TTC549 (cell line): ENCODE results near the gene RAB11FIP5.
A peak's percentile ranks its signal among the peaks of the same experiment; 100 is the strongest.

Experiments used
- FAIRE-seq: peaks from 2 replicates; lab custom pipeline; 2012; peaks lifted over from hg19 to GRCh38; lab: Jason Lieb, UNC

RAB11FIP5 gene

DNA sequence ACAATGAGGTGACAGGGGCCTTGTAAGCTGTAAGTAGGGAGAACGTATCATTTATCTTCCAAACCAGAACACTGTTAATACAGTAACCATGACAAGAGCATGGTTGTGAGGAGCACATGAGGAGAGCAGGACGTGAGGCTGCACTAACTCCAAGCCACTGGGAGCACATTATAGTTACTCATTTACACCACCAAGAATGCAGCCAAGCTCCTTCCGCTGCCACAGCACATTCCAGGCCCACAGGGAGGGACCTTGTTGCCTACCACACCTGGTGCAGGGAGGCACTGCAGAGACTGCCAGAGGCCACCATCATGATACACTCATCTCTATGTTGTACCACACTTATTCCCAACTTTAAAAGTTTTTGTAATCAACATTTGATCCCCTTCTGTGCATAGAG, 27.8 kb downstream of the RAB11FIP5 start:
- FAIRE-seq: no peak

DNA sequence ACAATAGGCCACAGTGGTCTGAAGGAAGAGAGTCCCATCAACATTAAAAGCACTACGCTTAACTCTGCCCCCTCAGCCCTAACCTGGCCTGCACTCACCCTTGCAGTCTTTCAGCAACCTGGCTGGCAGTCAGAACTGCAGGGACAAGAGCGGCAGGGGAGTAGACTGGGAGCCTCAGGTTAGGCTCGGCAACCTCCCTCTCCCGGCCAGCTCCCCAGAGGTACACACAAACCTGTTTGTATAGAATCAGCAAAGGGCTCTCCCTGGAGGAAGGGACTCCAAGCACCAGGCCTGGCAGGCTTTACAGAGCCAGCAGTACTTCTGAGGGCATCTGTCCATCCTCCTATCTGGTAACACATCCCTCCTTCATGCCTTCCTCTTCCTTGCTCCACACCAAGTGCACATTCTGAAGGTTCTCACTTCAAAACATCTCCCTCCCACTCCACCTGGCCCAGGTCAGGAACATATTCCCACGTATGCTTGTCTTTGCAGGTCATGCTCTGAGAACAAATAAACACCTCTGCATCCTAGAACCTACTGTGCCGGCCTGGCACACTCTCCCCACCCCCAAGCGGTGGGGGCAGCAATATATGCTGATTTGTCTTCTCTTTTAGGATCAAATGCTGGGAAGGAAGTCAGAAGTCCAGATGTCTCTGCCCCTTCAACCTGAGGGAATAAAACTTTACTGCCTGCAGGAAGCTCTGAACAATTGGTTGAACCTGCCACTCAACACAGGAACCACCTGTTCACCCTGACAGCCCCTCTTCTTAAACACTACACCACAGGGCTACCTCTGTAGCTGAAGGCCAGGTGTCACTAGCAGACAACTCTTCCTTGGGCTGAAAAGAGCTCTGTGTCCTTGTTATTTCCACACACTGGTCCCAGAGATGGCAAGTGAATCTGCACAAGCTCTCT, 28.6 kb downstream of the RAB11FIP5 start:
- no peak for FAIRE-seq

DNA sequence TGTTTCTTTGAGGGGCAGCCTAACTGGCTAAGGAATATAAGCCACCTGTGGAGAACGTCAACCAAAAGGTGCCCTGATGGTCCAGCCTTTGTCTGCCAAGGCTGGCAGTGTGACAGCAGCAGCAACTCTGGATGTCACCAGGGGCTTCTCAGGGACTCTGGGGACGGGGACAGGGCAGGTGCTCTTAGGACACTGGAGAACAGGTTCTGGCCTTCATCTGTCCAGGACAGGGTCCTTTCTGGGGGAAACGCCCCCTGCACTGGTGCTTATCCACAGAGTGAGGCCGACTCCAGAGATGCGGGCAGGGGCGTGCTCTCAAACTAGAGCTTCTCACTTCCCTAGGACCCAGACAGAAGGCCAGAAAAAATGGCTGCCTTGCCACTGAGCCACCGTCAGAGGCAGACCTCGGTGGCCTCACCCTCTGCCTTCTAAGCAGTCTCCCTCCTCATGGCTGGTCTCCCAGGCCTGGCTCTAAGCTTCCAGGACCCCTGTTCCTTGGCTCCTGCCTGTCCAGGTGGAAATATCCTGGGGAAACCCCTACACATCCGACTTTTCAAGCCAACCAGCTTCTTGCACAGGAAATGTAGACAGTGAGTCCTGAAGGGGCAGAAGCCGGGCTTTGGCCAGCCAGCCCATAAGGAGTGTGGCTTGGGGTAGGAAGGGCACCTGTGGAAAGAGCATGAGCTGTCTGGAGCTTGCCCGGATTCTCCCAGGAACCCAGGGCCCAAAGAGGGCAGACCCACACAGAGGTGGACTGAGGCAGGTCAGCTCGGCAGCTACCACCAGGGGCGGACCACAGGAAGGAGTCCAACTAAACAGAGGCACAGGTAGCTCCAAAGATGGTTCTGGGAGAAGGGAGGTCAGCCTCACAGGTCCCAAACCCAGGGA, 30.0 kb downstream of the RAB11FIP5 start:
- no peak for FAIRE-seq

DNA sequence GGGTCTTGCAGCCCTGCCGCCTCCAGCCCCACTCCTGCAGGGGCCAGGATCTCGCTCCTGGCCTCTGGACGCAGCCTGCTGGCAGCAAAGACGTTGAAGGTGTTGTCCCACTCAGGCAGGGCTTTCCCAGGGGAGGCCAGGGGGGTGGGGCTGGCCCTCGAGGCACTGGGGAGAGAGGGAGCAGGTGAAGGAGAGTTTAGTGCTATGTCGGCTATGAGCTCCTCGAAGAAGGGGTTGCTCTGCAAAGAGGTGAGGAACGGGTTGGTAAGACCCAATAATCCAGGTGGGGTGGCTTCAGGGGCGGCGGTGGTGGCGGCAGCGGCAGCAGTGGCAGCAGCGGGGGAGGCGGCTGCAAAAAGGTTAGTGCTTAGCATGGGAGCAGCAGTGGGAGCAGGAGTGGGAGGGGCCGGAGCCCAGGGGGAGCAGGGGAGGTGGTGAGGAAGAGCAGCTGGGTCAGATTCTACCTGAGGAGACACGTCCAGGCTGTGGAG, 31.5 kb downstream of the RAB11FIP5 start:
- FAIRE-seq: no peak

DNA sequence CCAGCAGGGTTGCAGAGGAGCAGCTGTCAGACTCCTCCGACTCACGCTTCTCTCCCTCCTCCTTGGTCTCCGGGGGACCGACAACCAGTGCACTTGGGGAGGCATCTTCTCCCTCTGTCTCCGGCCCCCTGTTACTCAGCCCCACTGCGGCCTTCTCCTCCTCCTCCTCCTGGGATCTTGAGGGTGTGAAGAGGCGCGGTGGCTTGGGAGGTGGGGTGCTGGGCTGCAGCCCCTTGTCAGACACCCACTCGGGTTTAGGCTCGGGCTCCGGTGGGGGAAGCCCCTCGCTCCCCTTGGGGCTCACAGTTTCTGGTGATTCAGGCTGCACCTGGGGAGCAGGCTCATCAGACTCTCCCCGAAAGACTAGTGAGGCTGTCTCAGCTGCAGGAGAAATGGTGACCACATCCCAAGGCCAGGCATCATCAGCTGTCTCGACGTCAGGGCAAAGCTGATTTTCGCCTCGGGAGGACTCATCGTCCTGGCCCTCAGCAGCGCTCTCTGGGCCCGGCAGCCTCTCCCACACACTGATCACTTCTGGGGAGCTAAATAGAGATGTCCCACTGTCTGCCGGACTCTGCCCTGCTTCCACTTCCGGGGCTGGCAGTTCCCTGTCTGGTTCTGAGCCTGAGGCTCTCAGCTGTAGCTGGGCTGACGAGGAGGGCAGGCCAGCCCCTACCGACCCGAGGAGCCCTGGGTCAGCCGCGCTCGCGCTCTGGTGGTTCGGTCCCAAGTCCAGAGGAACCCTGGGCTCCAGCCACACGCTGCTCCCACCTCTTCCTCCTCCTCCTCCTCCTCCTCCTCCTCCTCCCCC, 32.2 kb downstream of the RAB11FIP5 start:
- FAIRE-seq: no peak

DNA sequence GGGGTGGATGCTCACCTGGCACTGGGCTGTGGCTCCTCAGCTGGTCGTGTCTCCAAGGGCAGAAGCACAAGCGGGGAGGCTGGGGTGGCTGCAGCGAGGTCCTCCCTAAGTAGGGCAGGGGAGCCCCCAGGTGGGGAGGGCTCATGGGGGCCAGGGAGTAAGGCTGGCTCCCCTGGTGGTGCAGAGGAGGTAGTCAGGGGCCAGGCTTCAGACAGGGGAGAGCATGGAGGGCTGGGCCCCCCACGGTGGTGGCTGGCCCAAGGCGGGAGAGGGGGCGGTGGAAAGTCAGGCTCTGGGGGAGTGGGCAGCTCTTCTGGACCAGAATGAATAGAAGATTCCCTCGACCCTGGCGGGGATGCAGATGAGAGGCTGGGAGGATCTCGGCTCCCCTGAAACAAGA, 33.1 kb downstream of the RAB11FIP5 start:
- no peak for FAIRE-seq

DNA sequence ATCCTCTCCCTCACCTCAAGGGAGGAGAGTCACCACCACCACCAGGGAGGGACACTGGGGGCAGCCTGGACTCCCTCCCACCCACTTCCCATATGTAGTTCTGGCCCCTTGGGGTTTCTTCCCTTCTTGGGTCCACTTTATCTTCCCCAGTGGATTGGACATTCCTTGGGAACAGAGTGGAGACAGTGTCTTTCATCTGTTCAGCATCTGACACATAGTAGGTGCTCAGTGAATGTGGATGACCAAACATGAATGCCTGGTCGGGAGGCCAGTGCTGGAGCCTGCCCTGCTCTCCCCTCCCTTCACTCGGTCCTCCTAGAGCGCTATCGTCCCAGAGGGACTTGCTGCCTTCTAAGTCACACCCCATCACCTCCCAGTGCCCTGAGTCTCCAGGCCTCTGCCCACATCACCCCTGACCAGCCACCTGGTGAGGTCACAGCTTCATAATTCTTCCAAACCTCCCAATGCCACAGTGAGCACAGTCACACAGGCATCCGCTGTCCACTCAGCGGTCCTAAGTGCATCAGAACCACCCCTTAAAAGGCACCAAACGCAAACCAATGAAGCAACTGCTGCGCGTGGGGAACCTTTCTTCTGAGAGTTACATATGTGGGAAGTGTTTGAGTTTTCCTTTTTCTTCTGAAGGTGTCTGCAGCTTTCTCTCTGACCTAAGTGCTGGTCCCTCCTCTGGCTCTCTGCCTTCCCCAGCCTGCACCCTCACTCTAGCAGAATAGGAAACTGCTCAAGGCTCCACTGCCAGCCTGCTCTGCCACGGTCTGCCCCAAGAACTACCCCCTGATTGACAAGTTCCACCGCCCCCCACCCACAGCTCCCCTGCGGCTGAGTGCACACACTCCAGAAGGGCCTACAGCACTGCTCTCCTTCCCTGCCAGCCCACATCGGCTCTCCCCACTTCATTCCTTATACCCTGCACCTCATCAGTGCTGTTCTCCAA, 34.0 kb downstream of the RAB11FIP5 start:
- FAIRE-seq: no peak

DNA sequence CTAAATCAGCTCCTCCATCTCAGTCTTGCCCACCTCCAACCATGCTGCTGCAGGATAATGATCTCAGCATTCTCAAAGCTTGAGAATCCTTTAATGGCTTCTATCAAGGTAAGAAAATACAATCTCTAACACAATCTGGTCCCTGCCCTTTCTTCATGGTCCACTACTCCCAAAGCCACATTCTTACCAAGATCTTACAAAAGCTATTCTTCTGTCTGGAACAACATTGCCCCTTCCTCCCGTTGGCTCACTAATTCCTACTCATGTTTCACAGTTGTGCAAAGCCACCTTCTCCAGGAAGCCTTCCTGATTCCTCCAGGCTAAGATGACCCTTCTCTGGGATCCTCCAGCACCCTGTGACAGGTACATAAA, 35.3 kb downstream of the RAB11FIP5 start:
- FAIRE-seq: no peak

DNA sequence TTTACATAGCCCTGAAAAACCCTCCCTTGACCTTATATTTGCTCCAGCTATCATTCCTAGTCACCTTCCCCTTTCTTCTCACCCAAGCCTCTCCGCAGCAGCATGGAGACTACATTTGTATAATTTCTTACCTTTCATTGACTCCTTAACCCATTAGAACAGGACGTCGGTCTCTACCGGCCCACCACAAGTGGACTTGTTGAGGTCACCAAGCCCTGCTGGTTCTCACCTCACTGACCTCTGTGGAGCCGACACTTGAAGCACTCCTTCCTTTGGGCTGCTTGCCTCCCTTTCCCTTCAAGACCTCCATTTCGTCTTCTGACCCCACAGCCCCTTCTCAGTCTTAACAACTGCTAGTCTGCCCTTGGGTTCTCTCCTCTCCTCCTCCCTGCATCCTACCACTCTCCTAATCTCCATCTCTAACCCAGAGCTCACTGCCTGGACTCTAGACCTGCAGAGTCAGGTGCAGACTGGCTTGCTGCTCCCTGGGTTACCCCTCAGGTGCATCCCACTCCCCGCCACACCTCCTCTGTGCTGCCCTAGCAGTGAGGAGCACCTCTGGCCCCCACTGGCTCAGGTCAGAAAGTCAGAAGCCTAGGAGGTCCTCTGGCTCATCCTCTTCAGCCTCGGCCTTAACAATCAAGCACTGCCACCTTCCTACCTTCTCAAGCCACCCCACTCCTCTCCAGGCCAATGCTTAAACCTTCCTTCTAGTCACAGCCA, 35.9 kb downstream of the RAB11FIP5 start:
- FAIRE-seq: no peak

DNA sequence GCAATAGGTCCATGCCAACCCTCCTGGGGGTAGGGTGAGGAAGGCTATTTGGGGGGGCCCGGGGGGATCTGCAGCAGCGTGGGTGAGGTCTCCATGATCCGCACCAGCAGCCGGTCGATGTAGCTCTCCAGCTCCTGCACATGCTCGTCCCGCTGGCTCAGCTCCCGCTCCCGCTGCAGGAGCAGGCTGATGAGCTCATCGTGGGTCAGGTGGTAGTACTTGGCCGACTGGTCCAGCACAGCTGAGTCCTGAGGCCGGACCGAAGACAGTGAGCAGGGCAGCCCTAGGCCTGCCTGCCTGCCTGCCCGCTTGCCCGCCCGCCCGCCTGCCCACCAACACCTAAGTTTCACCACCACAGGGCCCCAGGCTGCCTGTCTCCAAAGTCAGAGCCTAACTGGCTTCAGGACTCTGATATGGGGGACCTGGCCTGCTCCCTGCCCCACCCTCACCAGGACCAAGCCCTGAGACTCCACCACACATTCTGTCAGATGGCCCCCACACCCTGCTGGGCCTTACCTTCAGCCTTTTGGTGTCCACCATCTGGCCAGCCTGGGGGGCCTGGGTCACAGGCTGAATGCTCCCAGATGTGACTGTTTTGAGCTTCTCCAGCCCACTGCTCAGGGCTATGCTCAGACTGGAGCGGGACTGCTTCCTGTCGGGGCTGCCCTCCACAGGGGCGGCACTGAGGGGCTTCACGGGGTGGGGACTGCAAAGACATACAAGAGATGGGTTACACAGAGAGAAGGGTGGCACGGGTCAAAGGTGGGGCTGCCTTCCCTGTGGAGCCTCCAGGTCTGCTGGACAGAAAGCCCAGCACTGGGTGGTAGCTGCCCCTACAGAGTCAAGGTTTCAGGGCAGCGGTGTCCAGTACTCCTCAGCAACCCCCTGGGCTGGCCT, 37.0 kb downstream of the RAB11FIP5 start:
- FAIRE-seq: no peak

DNA sequence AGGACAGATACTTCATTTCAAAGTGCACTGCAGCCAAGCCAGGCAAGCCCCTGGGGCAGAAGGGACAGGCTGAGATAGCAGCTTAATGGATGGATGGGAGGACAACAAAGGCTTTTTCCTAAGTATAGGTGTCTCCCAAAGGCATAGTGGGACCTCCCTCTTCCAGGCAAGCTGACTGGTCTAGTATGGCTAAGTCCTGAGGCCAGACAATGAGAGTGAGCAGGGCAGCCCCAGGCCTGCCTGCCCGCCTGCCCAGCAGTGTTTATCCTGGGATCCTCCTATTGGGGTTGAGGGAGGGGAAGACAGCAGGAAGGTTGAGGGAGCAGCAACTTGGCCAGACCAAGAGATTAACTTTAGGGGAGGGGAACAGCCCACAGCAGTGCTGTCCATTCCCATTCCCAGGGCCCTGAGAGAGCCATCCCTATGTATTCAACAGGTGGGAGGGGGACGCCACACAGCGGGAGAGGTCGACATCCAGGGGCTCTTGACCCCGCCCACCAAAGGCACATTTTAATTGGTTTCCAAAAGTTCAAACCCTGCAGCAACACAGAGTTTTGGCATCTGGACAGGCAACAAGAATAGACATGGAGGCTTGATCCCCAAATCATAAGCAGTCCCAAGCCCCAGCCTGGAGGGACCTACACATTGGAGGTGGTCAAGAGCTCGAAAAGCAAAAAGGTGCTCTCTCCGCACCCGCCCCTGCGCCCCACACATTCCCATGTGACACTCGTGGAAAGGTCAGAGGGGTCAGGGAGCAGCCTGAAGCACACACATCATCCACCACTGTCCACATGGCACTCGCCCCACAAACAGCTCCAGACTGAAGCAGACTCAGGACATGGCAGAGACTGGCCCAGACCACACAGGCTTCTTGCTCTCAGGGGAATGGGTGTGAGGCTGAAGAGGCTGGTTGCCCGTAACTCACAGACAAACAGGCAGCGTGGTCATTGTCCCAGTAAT, 38.4 kb downstream of the RAB11FIP5 start:
- FAIRE-seq: no peak

DNA sequence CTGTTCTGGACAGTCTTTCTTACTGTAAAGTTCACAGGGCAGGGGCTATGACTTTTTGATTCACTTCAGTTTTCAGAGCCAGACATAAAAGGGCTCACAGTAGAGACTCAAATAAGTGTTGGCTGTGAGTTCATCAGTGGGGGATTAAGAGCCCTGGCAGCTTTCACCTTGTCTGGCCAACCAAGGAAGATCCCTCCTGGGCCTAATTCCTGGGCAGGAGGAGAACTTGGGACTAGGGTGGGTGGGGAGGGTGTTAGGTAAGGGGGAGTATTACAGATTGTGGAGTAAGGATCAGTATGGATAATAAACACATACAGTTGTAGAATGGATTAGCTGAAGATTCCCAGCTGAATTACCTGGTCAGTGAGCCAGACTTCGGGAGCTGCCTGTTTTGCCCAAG, 40.3 kb downstream of the RAB11FIP5 start:
- no peak for FAIRE-seq

DNA sequence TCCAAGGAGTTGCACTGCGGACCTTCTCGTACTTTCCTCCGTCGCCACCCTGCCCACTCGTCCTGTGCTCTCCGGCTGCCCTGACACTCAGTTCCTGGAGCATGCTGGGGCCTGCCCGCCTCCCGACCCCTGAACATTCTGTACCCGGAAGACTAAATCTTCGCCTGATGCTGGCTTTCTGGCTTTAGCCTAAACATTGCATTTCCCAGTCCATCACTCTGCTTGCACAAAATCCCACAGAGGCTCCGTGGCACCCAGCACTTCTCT, 40.7 kb downstream of the RAB11FIP5 start:
- no peak for FAIRE-seq

DNA sequence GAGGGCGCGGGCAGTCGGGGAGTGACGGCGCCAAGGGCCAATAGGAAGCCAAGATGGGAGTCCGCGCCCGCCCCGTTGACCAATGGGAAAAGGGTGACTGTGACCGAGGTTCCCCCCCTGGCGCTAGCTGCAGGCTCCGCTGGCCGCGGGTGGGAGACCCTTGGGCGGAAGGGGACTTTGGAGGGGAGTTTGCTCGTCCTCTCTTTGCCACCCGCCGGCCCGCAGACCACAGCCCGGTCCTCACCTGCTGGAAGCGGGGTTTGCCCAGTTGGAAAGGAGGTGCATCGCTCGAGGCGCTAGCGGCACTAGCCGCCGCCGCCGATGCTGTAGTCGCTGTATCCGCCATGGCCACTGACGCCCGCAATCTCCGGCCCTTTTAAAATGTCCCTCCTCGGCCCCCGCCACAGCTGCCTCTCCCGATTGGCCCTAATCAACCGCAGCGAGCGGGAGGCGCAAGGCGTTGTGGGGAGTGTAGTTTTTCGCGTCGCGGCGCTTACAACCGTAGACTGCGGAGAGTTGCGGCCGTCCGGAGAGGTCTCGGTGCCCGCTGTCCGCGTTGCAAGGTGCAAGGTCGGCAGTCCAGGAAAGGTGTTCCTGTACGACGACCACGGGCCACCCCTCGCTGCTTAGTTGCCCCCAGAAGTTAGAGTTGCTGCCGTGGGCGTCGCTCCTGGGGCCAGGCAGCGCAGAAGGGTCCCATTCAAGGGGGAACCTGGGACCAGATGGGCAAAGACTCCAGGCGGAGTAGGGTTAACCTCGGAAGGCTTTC, 41.2 kb downstream of the RAB11FIP5 start, which contains the start of gene SFXN5:
TSS of gene SFXN5 (minus strand) at position 353 of the 769 bp plus-strand sequence. CDS start at position 346, 7 bp downstream.
- FAIRE-seq: peak; percentile 60

DNA sequence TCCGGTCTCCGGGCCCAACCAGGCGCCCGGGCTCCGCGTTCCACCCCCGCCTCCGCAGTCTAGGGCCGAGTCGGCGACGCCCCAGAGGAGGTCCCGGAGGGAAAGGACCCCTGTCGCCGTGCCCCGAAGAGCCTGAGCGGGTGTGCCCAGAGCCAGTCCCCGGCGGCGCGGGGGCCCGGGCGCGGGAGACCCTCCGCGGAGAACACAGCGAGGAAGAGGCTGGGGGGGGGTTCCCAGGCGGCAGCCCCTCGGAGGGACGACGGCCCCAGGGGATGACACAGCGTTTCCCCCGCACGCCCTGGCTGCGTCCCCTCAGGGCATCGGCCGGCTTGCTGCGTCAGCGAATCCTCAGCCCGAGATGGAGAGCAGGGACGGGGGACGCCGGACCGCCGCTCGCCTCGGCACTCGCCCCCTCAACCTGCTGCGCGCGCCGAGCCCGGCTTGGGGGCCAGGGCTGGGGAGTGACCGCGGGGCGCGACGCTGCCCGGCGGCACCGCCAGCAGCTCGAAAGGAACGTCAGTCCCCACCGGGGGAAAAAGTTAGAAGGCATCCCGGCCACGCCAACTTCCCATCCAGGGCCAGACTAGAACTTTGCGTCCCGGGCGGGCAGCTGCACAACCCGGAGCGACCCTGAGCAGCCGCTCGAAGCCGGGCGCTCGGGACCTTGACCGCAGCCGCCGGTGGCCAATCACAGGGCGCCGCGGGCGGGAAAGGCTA, 41.9 kb downstream of the RAB11FIP5 start:
- FAIRE-seq: no peak

DNA sequence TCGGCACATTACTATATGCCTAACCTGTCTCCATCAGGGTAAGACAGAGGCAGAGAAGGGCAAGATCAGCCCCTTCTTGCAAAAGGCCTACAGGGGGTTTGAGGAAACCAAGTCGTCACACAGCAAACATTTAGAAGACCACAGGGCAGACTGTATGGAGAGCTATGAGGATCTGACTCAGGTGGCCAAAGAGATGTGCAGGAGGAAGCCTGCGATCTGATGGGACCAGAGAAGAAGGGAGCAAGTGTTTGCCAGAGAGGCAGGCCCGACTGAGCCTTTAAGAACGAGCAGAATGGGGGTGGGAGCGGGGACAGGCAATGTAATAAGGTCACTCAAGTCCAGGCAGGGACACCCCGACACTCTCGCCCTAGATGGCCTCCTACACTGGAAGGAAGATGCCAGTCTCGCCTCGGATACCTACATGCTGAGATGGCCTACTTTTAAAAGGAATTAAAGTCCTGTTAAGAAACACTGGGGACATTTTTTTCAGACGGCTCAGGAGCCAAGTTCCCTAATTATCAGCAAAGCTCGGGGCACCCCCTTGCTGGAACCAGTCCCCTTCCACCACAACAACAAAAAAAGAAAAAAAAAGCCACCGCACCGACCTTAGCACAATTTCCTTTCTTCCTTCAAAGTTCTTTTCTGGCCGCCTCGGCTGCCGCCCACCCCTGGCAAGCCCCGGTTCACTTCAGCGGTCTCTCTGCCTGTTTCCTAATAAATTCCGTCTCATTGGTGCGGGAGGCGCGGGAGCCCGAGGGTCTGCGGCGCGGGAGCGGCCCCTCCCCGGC, 42.7 kb downstream of the RAB11FIP5 start:
- no peak for FAIRE-seq
